Testis (tissue), 3 donors: ENCODE results near the gene EOGT. TPM values are rescaled to one million over a fixed set of nuclear protein-coding genes. Genes with fewer than 3 reads are reported as not detected.

Experiments used
- DNase-seq: peaks from one replicate; pipeline ENCODE4 v3.0.0-alpha.2; 2019
- H3K27ac ChIP-seq, 2 donors: fragments of 200-600 bp; sonication (generic); one replicate each; pipeline ENCODE4 v1.5.1; 2019
- H3K27me3 ChIP-seq: fragments of 200-600 bp; sonication (generic); one replicate; pipeline ENCODE4 v1.5.1; 2019
- H3K36me3 ChIP-seq: fragments of 200-600 bp; sonication (generic); one replicate; pipeline ENCODE4 v1.5.1; 2017; ENCODE audit warnings: low read depth; ENCODE audit errors: missing control alignments
- H3K4me1 ChIP-seq: fragments of 200-600 bp; sonication (generic); one replicate; pipeline ENCODE4 v1.5.1; 2019
- H3K4me3 ChIP-seq, 2 donors: fragments of 200-600 bp; sonication (generic); one replicate each; pipeline ENCODE4 v1.5.1; 2017 to 2019
- H3K9me3 ChIP-seq: fragments of 200-600 bp; sonication (generic); one replicate; pipeline ENCODE4 v1.5.1; 2017
- CTCF ChIP-seq, 3 experiments: fragments of 450-650 bp in 2 of 3; fragments of 200-600 bp in 1 of 3; sonication (generic) in 1 of 3; IDR thresholded peaks; one replicate each; pipeline ENCODE4 v1.5.1; 2016 to 2019; ENCODE audit warnings: antibody characterized with exemption in 3 of 3, mild to moderate bottlenecking in 2 of 3, moderate library complexity in 1 of 3
- POLR2A ChIP-seq: fragments of 450-650 bp; IDR thresholded peaks from one replicate; pipeline ENCODE4 v1.6.1; 2017; ENCODE audit warnings: antibody characterized with exemption, mild to moderate bottlenecking, moderate library complexity
- WGBS, 2 donors: methylation state at CpG; one replicate each; pipeline ENCODE4 v1.1.5; 2018; 5-methylcytosine and 5-hydroxymethylcytosine counted together
- intact Hi-C: fragments of 100-400 bp; cut with DNase I; formaldehyde crosslinking; loops from one replicate; pipeline ENCODE4 v1.15.1; 2023; ENCODE audit warnings: low total_unique reads
- polyA plus RNA-seq: library from polyadenylated mRNA; stranded (reverse); fragments of 350-450 nt; fragmentation: Illumina TruSeq; extraction: RNeasy Lipid Tissue Mini Kit (QIAGEN cat#74804); gene quantifications from one replicate; pipeline ENCODE4 v1.2.3, GENCODE V29; 2014; ENCODE audit warnings: low read depth, low replicate concordance; ENCODE audit not compliant: insufficient read depth
- total RNA-seq, 2 donors: library from RNA; depleted of rRNA; stranded (reverse); fragments of >200 nt; gene quantifications; one replicate each; pipeline ENCODE4 v1.2.3, GENCODE V29; 2016

The EOGT gene
- total and polyA plus RNA-seq, 3 donors from 2014 or later = 15.0 to 22.7 (median 16.6) TPM

GRCh38 chr3:69033470-69033869 is 20.0 kb upstream of the EOGT start:
- intact Hi-C loops = no loop called here
- H3K4me1 ChIP-seq = no peaks in the 10 kb centered on the region
- TF ChIP-seq POLR2A (no peak), CTCF (IDR thresholded peaks at IDR 0.05) (no peak)
- no peaks in the 10 kb centered on the region for H3K27me3 ChIP-seq
- peaks cover 4% of the 10 kb centered on the region for H3K36me3 ChIP-seq
- H3K4me3 ChIP-seq = no peak overlapping the region
- no peak overlapping the region for H3K27ac ChIP-seq
- WGBS, 2 donors = 85 to 90% methylated on average over 7 of the region's 7 CpGs
- no peaks in the 10 kb centered on the region for H3K9me3 ChIP-seq
- no peak for DNase-seq

- DNase-seq = no peak
- Histone ChIP-seq H3K36me3 (peaks cover 4% of the 10 kb centered on the region), H3K4me3 (no peak overlapping the region), H3K27me3 (no peaks in the 10 kb centered on the region), H3K27ac (no peak overlapping the region), H3K4me1 (no peaks in the 10 kb centered on the region), H3K9me3 (no peaks in the 10 kb centered on the region)
- TF ChIP-seq POLR2A (no peak), CTCF (IDR thresholded peaks at IDR 0.05) (no peak)
- intact Hi-C loops = no loop called here
- 89 to 97% methylated on average over 9 of the region's 9 CpGs for WGBS, 2 donors
These were observed 19.3 kb upstream of the EOGT start for GRCh38 chr3:69032737-69033136.

GRCh38 chr3:69032142-69032541 is 18.7 kb upstream of the EOGT start:
- WGBS, 2 donors = 90 to 91% methylated on average over 2 of the region's 2 CpGs

GRCh38 chr3:69031635-69032034 is 18.2 kb upstream of the EOGT start:
- WGBS, 2 donors = 84 to 87% methylated on average over 1 of the region's 1 CpG
- H3K36me3 ChIP-seq = peaks cover 4% of the 10 kb centered on the region
- no peaks in the 10 kb centered on the region for H3K27me3 ChIP-seq
- no peak for TF ChIP-seq CTCF (IDR thresholded peaks at IDR 0.05)
- no peak for TF ChIP-seq POLR2A
- no peak for DNase-seq
- no peak overlapping the region for H3K4me3 ChIP-seq
- intact Hi-C loops = no loop called here
- H3K4me1 ChIP-seq = no peaks in the 10 kb centered on the region
- no peak overlapping the region for H3K27ac ChIP-seq
- H3K9me3 ChIP-seq = no peaks in the 10 kb centered on the region

More at GRCh38 chr3:69032142-69032541, 18.7 kb upstream of the EOGT start:
- intact Hi-C loops = no loop called here
- Histone ChIP-seq H3K4me1 (no peaks in the 10 kb centered on the region), H3K9me3 (no peaks in the 10 kb centered on the region), H3K27me3 (no peaks in the 10 kb centered on the region), H3K36me3 (peaks cover 4% of the 10 kb centered on the region), H3K4me3 (no peak overlapping the region), H3K27ac (no peak overlapping the region)
- DNase-seq = no peak
- TF ChIP-seq CTCF (IDR thresholded peaks at IDR 0.05) (no peak), POLR2A (no peak)

GRCh38 chr3:69020857-69021256 is 7.4 kb upstream of the EOGT start:
- H3K9me3 ChIP-seq = no peaks in the 10 kb centered on the region
- no peak overlapping the region for H3K27ac ChIP-seq
- no peak for TF ChIP-seq POLR2A
- TF ChIP-seq CTCF (IDR thresholded peaks at IDR 0.05) = no peak
- H3K27me3 ChIP-seq = no peaks in the 10 kb centered on the region
- H3K4me3 ChIP-seq = no peak overlapping the region
- no peaks in the 10 kb centered on the region for H3K4me1 ChIP-seq
- no peaks in the 10 kb centered on the region for H3K36me3 ChIP-seq
- intact Hi-C loops = no loop called here
- no peak for DNase-seq
- WGBS, 2 donors = 77 to 81% methylated on average over 4 of the region's 4 CpGs
